DND-41 (cell line): Measurements from ENCODE around the gene TIMM8B.

ENCODE experiments used
- ATAC-seq: fragments of 200-7000 bp; cut with Tn5 transposase; 3 replicates; pipeline ENCODE4 v1.9.1; 2021; ENCODE audit warnings: low read depth; ENCODE audit not compliant: insufficient read depth
- DNase-seq: peaks from one replicate; pipeline ENCODE4 v3.0.0-alpha.2; 2020
- H2AFZ ChIP-seq: 2 replicates; pipeline ENCODE4 v1.6.0; 2012; ENCODE audit warnings: low read depth, low read length
- H3K27ac ChIP-seq: 2 replicates; pipeline ENCODE4 v1.5.1; 2012; ENCODE audit warnings: low read length, inconsistent platforms
- H3K27me3 ChIP-seq: fragments of 200-600 bp; sonication (generic); 2 replicates; pipeline ENCODE4 v1.6.0; 2012; ENCODE audit warnings: low read length, mild to moderate bottlenecking, inconsistent platforms; ENCODE audit not compliant: insufficient read depth, poor library complexity
- H3K36me3 ChIP-seq: 2 replicates; pipeline ENCODE4 v1.5.1; 2012; ENCODE audit warnings: low read length, inconsistent platforms; ENCODE audit not compliant: insufficient read depth
- H3K4me1 ChIP-seq: 2 replicates; pipeline ENCODE4 v1.5.1; 2012; ENCODE audit warnings: mild to moderate bottlenecking, low read length; ENCODE audit not compliant: insufficient read depth
- H3K4me2 ChIP-seq: 2 replicates; pipeline ENCODE4 v1.6.0; 2012; ENCODE audit warnings: mild to moderate bottlenecking, moderate library complexity, low read length, inconsistent platforms; ENCODE audit not compliant: insufficient read depth
- H3K4me3 ChIP-seq, 2 experiments: fragments of 200-600 bp in 1 of 2; shearing (Covaris generic) in 1 of 2; 2 replicates each; pipeline ENCODE4 v1.5.1; 2012 to 2016; ENCODE audit warnings: inconsistent platforms in 2 of 2, low read length in 2 of 2, mild to moderate bottlenecking in 2 of 2, low read depth in 1 of 2, moderate library complexity in 1 of 2
- H3K79me2 ChIP-seq: 2 replicates; pipeline ENCODE4 v1.6.0; 2012; ENCODE audit warnings: low read length, inconsistent platforms; ENCODE audit not compliant: insufficient read depth
- H3K9ac ChIP-seq: 2 replicates; pipeline ENCODE4 v1.6.0; 2012; ENCODE audit warnings: low read depth, mild to moderate bottlenecking, inconsistent platforms, low read length, moderate library complexity
- H3K9me3 ChIP-seq: 2 replicates; pipeline ENCODE4 v1.5.1; 2012; ENCODE audit warnings: low read length, moderate library complexity, mild to moderate bottlenecking, inconsistent platforms; ENCODE audit not compliant: insufficient read depth, severe bottlenecking
- H4K20me1 ChIP-seq: 2 replicates; pipeline ENCODE4 v1.6.0; 2012; ENCODE audit warnings: low read length; ENCODE audit not compliant: insufficient read depth
- EZH2 ChIP-seq: IDR thresholded peaks from 3 replicates; pipeline ENCODE4 v1.6.1; 2012; ENCODE audit warnings: borderline replicate concordance, low read depth, mild to moderate bottlenecking, moderate library complexity, low read length, inconsistent platforms; ENCODE audit not compliant: severe bottlenecking
- TF ChIP-seq, protein P1 (sequence below): IDR thresholded peaks from 2 replicates; pipeline ENCODE4 v1.5.1; 2012; ENCODE audit warnings: borderline replicate concordance, low read length, moderate library complexity, mild to moderate bottlenecking; ENCODE audit not compliant: poor library complexity, severe bottlenecking; ENCODE audit errors: extremely low read depth

TIMM8B gene

GRCh38 chr11:112042161-112042960 is 44.2 kb downstream of the TIMM8B start:
- ATAC-seq (no peak), DNase-seq (no peak)
- peaks cover 3% of the 10 kb centered on the region; the same call in 1 of the 2 replicates for H3K79me2 ChIP-seq
- H3K4me3 ChIP-seq, result no peak overlapping the region
- peaks cover 85% of the 10 kb centered on the region for H3K36me3 ChIP-seq
- no peak overlapping the region for H3K4me2 ChIP-seq
- H4K20me1 ChIP-seq, result no peaks in the 10 kb centered on the region
- H3K9ac ChIP-seq, result no peak overlapping the region
- no peaks in the 10 kb centered on the region for H3K9me3 ChIP-seq
- H3K27ac ChIP-seq, result no peak overlapping the region
- no peaks in the 10 kb centered on the region for H3K27me3 ChIP-seq
- TF ChIP-seq EZH2, result no peak
- TF ChIP-seq, protein P1, sequence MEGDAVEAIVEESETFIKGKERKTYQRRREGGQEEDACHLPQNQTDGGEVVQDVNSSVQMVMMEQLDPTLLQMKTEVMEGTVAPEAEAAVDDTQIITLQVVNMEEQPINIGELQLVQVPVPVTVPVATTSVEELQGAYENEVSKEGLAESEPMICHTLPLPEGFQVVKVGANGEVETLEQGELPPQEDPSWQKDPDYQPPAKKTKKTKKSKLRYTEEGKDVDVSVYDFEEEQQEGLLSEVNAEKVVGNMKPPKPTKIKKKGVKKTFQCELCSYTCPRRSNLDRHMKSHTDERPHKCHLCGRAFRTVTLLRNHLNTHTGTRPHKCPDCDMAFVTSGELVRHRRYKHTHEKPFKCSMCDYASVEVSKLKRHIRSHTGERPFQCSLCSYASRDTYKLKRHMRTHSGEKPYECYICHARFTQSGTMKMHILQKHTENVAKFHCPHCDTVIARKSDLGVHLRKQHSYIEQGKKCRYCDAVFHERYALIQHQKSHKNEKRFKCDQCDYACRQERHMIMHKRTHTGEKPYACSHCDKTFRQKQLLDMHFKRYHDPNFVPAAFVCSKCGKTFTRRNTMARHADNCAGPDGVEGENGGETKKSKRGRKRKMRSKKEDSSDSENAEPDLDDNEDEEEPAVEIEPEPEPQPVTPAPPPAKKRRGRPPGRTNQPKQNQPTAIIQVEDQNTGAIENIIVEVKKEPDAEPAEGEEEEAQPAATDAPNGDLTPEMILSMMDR, result no peak
- H2AFZ ChIP-seq, result no peak overlapping the region
- H3K4me1 ChIP-seq, result no peaks in the 10 kb centered on the region

- no peak overlapping the region for H3K9ac ChIP-seq
- H2AFZ ChIP-seq, result no peak overlapping the region
- H3K79me2 ChIP-seq, result peaks cover 3% of the 10 kb centered on the region; the same call in 1 of the 2 replicates
- 0 out of 3 replicates have a peak, but pooled peaks have one; percentile 27 for ATAC-seq
- H3K4me1 ChIP-seq, result no peaks in the 10 kb centered on the region
- H3K9me3 ChIP-seq, result no peaks in the 10 kb centered on the region
- no peak overlapping the region for H3K27ac ChIP-seq
- H3K4me2 ChIP-seq, result no peak overlapping the region
- TF ChIP-seq EZH2, result no peak
- TF ChIP-seq, protein P1, result no peak
- no peak for DNase-seq
- no peak overlapping the region for H3K4me3 ChIP-seq
- no peaks in the 10 kb centered on the region for H4K20me1 ChIP-seq
- no peaks in the 10 kb centered on the region for H3K27me3 ChIP-seq
- peaks cover 73% of the 10 kb centered on the region for H3K36me3 ChIP-seq
Measured at GRCh38 chr11:112037527-112037926, 49.0 kb downstream of the TIMM8B start.
